ENCODE measurements around the gene PLEKHM3.

DNA sequence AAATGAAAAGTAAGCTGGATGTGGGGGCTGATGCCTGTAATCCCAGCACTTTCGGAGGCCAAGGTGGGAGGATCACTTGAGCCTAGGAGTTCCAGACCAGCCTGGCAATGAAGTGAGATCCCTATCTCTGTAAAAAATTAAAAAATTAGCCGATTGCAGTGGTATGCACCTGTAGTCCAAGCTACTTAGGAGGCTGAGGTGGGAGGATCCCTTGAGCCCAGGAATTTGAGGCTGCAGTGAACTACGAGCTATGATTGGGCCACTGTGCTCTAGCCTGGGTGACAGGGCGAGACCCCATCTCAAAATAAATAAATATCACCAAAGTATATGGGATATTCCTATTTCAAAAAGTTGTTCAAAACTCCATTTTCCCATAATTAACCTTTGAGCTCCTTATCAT, 154.5 kb downstream of the PLEKHM3 start:
- TF ChIP-seq, protein P1, sequence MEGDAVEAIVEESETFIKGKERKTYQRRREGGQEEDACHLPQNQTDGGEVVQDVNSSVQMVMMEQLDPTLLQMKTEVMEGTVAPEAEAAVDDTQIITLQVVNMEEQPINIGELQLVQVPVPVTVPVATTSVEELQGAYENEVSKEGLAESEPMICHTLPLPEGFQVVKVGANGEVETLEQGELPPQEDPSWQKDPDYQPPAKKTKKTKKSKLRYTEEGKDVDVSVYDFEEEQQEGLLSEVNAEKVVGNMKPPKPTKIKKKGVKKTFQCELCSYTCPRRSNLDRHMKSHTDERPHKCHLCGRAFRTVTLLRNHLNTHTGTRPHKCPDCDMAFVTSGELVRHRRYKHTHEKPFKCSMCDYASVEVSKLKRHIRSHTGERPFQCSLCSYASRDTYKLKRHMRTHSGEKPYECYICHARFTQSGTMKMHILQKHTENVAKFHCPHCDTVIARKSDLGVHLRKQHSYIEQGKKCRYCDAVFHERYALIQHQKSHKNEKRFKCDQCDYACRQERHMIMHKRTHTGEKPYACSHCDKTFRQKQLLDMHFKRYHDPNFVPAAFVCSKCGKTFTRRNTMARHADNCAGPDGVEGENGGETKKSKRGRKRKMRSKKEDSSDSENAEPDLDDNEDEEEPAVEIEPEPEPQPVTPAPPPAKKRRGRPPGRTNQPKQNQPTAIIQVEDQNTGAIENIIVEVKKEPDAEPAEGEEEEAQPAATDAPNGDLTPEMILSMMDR (conservative IDR thresholded peaks at IDR 0.05; ENCODE audit: low read depth, low read length), result no peak
- no peak for TF ChIP-seq EZH2 (IDR thresholded peaks at IDR 0.05; ENCODE audit: borderline replicate concordance, low read depth, low read length, poor library complexity, severe bottlenecking)

Data from A673 (cell line).